Natural killer cell treated with Interleukin-12 subunit alpha and Interleukin-12 subunit beta and Interleukin-15 and Interleukin-18, amount 100 ng/mL, for 72 hours (primary cell): Measurements from ENCODE around the gene ZNF765. TPM values are rescaled to one million over a fixed set of nuclear protein-coding genes. Genes with fewer than 3 reads are reported as not detected.
"Not testable (repeated sequence)": the region's sequence is repeated elsewhere in the genome, so short reads cannot be mapped to it uniquely, and the experiment has no call there.

Experiments used
- ATAC-seq, 2 donors: fragments of 150-1000 bp; cut with Tn5 transposase in 1 of 2; sonication (Bioruptor Pico), chemical (Tn5 transposase) in 1 of 2; 2 replicates each; pipeline ENCODE4 v1.10.0; 2021
- DNase-seq: peaks from one replicate; pipeline ENCODE4 v3.0.0; 2022; ENCODE audit warnings: low spot score
- H3K27ac Mint-ChIP-seq, 2 donors: 1 replicate in 1 of 2; 2 replicates in 1 of 2; pipeline ENCODE4 v1.8.0; 2022; ENCODE audit warnings: mixed read lengths in 2 of 2, mild to moderate bottlenecking in 1 of 2, moderate library complexity in 1 of 2
- H3K27me3 Mint-ChIP-seq, 2 donors: 1 replicate in 1 of 2; 2 replicates in 1 of 2; pipeline ENCODE4 v1.8.0; 2022; ENCODE audit warnings: mixed read lengths in 2 of 2
- H3K36me3 Mint-ChIP-seq: one replicate; pipeline ENCODE4 v1.8.0; 2022; ENCODE audit warnings: mixed read lengths
- H3K4me1 Mint-ChIP-seq, 2 donors: 1 replicate in 1 of 2; 2 replicates in 1 of 2; pipeline ENCODE4 v1.8.0; 2022; ENCODE audit warnings: low read depth in 2 of 2, mixed read lengths in 2 of 2, mild to moderate bottlenecking in 1 of 2
- H3K4me3 Mint-ChIP-seq: one replicate; pipeline ENCODE4 v1.8.0; 2022; ENCODE audit warnings: mixed read lengths
- H3K9me3 Mint-ChIP-seq: 2 replicates; pipeline ENCODE4 v1.8.0; 2022; ENCODE audit warnings: mixed read lengths
- total RNA-seq, 2 donors: library from RNA; stranded (reverse); gene quantifications; one replicate each; pipeline ENCODE4 v1.2.3, GENCODE V29; 2022

The ZNF765 gene
- total RNA-seq, 2 donors from 2014 or later: 7.7 to 13.5 TPM

DNA sequence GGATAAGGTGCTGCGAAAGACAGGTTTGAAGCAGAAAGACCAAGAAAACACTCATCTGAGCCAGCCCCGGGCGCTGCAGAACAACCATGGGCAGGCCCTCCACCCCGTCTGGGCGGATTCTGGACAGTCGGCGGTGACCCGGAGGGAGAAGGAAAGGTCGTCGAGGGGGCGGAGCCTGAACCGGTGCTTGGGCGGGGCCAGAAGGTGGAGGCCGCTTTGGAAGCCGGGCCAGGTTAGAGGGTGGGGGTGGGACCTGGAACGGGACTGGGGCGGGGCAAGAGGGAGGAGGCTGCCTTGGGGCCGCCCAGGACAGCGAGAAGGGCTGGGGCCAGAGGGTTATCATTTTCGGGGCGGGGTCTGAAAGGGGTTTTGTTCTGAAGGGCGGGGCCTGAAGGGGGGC is 5.0 kb upstream of the ZNF765 start:
- Mint-ChIP-seq H3K9me3 (peaks cover 21% of the 10 kb centered on the region), H3K36me3 (peaks cover 30% of the 10 kb centered on the region), H3K4me3 (no peak overlapping the region), H3K4me1 (peaks cover 0 to 3% of the 10 kb centered on the region in 2 donors), H3K27ac (no peak overlapping the region), H3K27me3 (no peaks in the 10 kb centered on the region)
- ATAC-seq: no peak
- DNase-seq: no peak

DNA sequence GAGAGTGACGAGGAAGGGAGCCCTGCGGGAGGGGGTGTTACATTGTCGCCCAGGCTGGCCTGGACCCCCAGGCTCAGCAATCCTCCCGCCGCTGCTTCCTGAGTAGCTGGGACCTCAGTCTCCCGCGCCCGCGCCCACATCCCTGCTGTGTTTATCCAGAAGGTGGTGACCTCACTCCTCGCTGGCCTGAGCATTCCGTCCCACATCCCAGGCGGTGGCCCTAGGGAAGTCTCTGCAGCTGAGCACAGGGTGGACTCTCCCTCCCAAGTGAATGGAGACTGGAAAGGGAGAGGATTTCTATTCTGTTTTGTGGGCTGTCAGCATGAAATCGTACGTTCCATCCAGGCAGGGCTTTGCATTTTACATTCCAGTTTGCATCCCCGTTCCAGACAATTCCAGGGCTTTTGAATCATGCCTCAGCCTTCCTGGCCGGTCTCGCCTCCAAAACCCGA is 401 bp upstream of the ZNF765 start:
- Mint-ChIP-seq H3K27ac (peak overlapping the region; percentile 87 to 88), H3K9me3 (peaks cover 7% of the 10 kb centered on the region), H3K36me3 (peaks cover 17% of the 10 kb centered on the region), H3K4me3 (peak overlapping the region; percentile 92), H3K4me1 (peaks cover 16 to 17% of the 10 kb centered on the region in 2 donors), H3K27me3 (no peaks in the 10 kb centered on the region)
- DNase-seq: no peak
- ATAC-seq: no peak

GRCh38 chr19:53395840-53396524 is 1.0 kb downstream of the ZNF765 start:
- ATAC-seq, DNase-seq, H3K9me3 Mint-ChIP-seq, H3K27me3 Mint-ChIP-seq: not testable (repeated sequence)
- Mint-ChIP-seq H3K4me3 (peak overlapping the region; percentile 92), H3K36me3 (peaks cover 25% of the 10 kb centered on the region), H3K27ac (peak overlapping the region; percentile 87 to 88), H3K4me1 (peaks cover 18 to 21% of the 10 kb centered on the region in 2 donors)

- peaks cover 30% of the 10 kb centered on the region for H3K36me3 Mint-ChIP-seq
- no peaks in the 10 kb centered on the region for H3K9me3 Mint-ChIP-seq
- peak overlapping the region; percentile 92 for H3K4me3 Mint-ChIP-seq
- ATAC-seq (no peak), DNase-seq (no peak)
- peak overlapping the region; percentile 87 to 88 for H3K27ac Mint-ChIP-seq
- no peaks in the 10 kb centered on the region for H3K27me3 Mint-ChIP-seq
- peaks cover 18 to 21% of the 10 kb centered on the region in 2 donors for H3K4me1 Mint-ChIP-seq
Measured at GRCh38 chr19:53396525-53396868, 1.5 kb downstream of the ZNF765 start.

DNA sequence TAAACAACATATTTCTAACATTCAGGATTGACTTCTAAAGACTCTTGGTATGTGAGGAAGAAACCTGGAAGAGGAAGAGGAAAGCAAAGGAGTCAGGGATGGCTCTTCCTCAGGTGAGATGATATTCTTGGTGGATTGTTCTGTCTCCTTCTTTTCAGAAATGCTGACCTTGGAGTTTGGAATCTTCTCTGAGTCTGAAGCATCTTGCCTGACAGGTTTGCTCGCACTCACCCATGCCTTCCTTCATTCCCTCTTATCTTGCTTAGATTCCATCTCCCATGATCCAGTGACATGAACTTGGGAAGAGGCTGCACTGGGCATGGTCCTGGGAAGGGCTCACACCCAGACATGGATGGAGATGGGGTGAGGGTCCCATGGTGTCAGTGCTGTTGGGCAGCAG is 3.0 kb downstream of the ZNF765 start:
- Mint-ChIP-seq H3K36me3 (peaks cover 41% of the 10 kb centered on the region), H3K4me1 (peaks cover 18 to 21% of the 10 kb centered on the region in 2 donors)
- not testable (repeated sequence) for H3K27me3 Mint-ChIP-seq, DNase-seq, H3K27ac Mint-ChIP-seq, ATAC-seq, H3K4me3 Mint-ChIP-seq, H3K9me3 Mint-ChIP-seq

GRCh38 chr19:53409505-53410204 is 14.7 kb downstream of the ZNF765 start:
- no peaks in the 10 kb centered on the region for H3K4me1 Mint-ChIP-seq

GRCh38 chr19:53420520-53421315 is 25.8 kb downstream of the ZNF765 start:
- H3K9me3 Mint-ChIP-seq, H3K27me3 Mint-ChIP-seq, H3K4me1 Mint-ChIP-seq, H3K4me3 Mint-ChIP-seq, H3K27ac Mint-ChIP-seq, ATAC-seq, DNase-seq: not testable (repeated sequence)
- peaks cover 13% of the 10 kb centered on the region for H3K36me3 Mint-ChIP-seq

More at GRCh38 chr19:53409505-53410204, 14.7 kb downstream of the ZNF765 start:
- Mint-ChIP-seq H3K36me3 (peaks cover 79% of the 10 kb centered on the region), H3K27me3 (no peaks in the 10 kb centered on the region), H3K27ac (no peak overlapping the region), H3K9me3 (peaks cover 34% of the 10 kb centered on the region), H3K4me3 (no peak overlapping the region)
- DNase-seq (no peak), ATAC-seq (no peak)

DNA sequence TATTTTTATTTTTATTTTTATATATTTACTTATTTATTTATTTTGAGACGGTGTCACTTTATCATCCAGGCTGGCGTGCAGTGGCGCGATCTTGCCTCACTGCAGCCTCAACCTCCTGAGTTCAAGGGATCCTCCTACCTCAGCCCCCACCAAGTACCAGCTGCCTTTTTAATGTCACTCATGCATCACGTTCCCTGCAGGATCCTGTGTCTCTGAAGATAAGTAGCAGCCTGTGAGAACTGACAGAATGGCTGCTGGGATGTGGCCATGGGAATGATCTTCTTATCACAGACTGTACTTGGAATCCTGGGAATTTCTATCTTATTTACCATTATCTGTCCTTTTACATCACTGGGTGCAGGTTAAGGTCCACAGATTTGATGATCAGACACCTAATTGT is 27.6 kb downstream of the ZNF765 start:
- H3K27me3 Mint-ChIP-seq: no peaks in the 10 kb centered on the region
- no peak overlapping the region for H3K4me3 Mint-ChIP-seq
- H3K4me1 Mint-ChIP-seq: no peaks in the 10 kb centered on the region
- H3K36me3 Mint-ChIP-seq: peaks cover 7% of the 10 kb centered on the region
- DNase-seq (no peak), ATAC-seq (no peak)
- H3K9me3 Mint-ChIP-seq: peaks cover 3% of the 10 kb centered on the region
- H3K27ac Mint-ChIP-seq: no peak overlapping the region

DNA sequence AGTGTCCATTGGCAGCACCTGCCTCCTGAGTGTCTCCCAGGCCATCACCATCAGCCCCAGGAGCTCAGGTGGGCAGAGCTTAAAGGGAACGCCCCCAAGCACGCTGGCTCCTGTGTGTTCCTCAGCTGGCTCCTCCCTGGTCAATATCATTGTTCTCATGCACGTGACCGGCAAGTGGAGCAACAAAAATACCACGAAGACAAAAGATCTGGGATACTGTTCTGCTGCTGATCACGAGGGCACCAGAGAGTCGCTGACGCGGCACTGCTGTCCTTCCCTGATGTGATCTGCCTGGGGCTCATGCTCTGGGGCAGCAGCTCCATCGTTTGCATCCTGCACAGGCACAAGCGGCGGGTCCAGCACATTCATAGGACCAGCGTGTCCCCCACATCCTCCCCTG is 28.1 kb downstream of the ZNF765 start:
- H3K27ac Mint-ChIP-seq, H3K4me3 Mint-ChIP-seq: not testable (repeated sequence)

DNA sequence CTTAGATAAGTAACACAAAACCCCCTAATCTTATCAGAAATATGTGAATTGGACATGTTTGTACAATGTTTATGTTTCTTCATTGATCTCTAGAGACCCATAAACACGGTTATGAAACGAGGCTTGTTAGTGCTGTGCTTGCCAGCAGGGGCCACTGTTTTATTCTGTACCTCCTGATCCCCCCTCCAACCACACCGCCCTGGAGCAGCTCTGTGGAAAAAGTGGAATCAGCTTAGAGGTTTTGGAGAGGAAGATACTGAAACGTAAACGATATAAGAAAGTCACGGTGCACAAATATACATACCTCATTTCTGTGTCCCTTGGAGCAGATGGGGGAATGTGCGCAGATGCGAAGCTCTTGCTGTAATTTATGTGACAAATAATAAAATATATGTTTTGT is 28.7 kb downstream of the ZNF765 start:
- ATAC-seq, H3K4me3 Mint-ChIP-seq, H3K27ac Mint-ChIP-seq, H3K4me1 Mint-ChIP-seq, DNase-seq, H3K27me3 Mint-ChIP-seq, H3K9me3 Mint-ChIP-seq, H3K36me3 Mint-ChIP-seq: not testable (repeated sequence)

More for the DNA sequence above, 28.1 kb downstream of the ZNF765 start:
- H3K9me3 Mint-ChIP-seq, DNase-seq, H3K36me3 Mint-ChIP-seq, H3K4me1 Mint-ChIP-seq, H3K27me3 Mint-ChIP-seq, ATAC-seq: not testable (repeated sequence)

GRCh38 chr19:53424968-53425597 is 30.1 kb downstream of the ZNF765 start:
- Mint-ChIP-seq H3K27me3 (no peaks in the 10 kb centered on the region), H3K4me1 (no peaks in the 10 kb centered on the region), H3K27ac (no peak overlapping the region), H3K4me3 (no peak overlapping the region), H3K9me3 (no peaks in the 10 kb centered on the region), H3K36me3 (no peaks in the 10 kb centered on the region)
- ATAC-seq (peak; percentile 77 to 85), DNase-seq (peak; percentile 78)

DNA sequence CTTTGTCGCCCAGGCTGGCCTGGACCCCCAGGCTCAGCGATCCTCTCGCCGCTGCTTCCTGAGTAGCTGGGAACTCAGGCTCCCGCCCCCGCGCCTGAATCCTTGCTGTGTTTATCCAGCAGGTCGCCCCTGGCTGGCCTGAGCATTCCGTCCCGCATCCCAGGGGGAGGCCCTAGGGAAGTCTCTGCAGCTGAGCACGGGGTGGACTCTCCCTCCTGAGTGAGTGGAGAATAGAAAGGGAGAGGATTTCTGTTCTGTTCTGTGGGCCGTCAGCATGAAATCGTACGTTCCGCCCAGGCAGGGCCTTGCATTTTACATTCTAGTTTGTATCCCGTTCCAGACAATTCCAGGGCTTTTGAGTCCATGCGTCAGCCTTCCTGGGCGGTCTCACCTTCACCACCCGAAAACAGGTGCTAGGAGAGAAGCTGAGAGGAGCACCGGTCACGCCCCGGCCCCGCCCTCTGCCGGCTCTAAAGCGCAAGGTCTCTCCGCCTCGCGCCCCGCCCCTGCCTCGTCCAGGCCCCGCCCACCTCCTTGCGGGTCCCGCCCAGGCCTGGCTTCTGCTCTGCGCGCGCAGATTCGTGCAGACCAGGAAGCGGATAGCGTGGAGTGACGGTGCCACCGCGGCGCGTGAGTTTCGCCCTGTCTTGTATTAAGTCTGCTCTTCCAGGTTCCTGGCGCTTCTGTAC is 36.6 kb downstream of the ZNF765 start, which contains the start of gene ZNF761:
Gene ZNF761 (plus strand): TSS at position 586 of the 689 bp plus-strand sequence. CDS start 15,285 bp downstream, outside the sequence.
- Mint-ChIP-seq H3K4me3 (peak within 1 kb of the TSS; percentile 98), H3K4me1 (peaks cover 16 to 19% of the 10 kb centered on the region in 2 donors), H3K27me3 (no peaks in the 10 kb centered on the region), H3K27ac (peak within 1 kb of the TSS; percentile 81 to 93), H3K9me3 (no peaks in the 10 kb centered on the region), H3K36me3 (peaks cover 23% of the 10 kb centered on the region)
- ATAC-seq (peak; percentile 100), DNase-seq (peak; percentile 95)
